ENCODE measurements around the gene ULK1. TPM values are rescaled to one million over a fixed set of nuclear protein-coding genes. Genes with fewer than 3 reads are reported as not detected.
"Not testable (repeated sequence)": the region's sequence is repeated elsewhere in the genome, so short reads cannot be mapped to it uniquely, and the experiment has no call there.

The ULK1 gene
- total RNA-seq, 4 donors from 2014 or later: 17.5 to 140 (median 28.0) TPM

DNA sequence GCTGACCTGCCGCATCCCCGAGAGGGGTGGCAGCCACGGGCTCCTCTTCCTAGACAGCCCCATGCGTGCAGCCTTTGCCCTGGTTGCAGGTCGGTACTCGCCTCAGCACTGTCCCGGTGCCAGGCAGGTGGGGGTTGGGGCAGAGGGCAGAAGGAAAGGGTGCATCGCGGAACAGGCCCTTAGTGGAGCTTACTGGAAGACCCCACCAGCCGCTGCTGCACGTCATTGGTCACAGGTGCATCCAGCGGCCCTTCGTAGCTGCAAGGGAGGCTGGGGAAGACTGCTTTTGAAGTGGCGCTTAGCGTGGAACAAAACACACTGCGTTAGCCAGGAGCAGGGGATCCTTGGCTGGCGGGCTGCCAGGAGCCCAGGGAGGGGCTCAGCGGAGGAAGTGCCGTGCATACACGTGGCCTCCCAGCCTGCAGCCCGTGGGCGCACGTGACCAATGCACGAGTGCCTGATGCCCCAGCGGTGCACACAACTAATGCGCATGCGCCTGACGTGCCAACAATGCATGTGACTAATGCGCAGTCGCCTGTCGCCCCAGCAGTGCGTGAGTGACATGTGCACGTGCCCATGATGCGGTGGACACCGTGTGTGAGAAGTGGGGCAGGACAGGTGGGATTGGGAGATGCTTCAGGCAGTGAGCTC is 50.3 kb downstream of the ULK1 start:
- 95% methylated on average over 35 of the region's 35 CpGs; no CpG with 5 or more reads in 1 of the 2 donors for WGBS, 2 donors (ENCODE audit: low coverage in 1 of 2)
- no peak overlapping the region for H3K4me3 ChIP-seq
- peaks cover 0 to 20% (median 12%) of the 10 kb centered on the region in 4 donors for H3K4me1 ChIP-seq
- intact Hi-C loops (cut with DNase I; ENCODE audit: low total_unique reads) (no loop called here), in situ Hi-C loops (cut with MboI; ENCODE audit: low pct_ligation_motif_present in 1 of 4, low pct_unique_long_range_greater_than_20kb in 1 of 4, low sequenced_read_pairs in 3 of 4) (no loop called here)
- H3K27ac ChIP-seq: no peak overlapping the region
- TF ChIP-seq POLR2AphosphoS5 (IDR thresholded peaks at IDR 0.05) (no peak), POLR2A (IDR thresholded peaks at IDR 0.05) (no peak)
- H3K9me3 ChIP-seq: no peaks in the 10 kb centered on the region
- no peaks in the 10 kb centered on the region for H3K27me3 ChIP-seq
- DNase-seq: peak; percentile 4
- H3K36me3 ChIP-seq: no peaks in the 10 kb centered on the region

DNA sequence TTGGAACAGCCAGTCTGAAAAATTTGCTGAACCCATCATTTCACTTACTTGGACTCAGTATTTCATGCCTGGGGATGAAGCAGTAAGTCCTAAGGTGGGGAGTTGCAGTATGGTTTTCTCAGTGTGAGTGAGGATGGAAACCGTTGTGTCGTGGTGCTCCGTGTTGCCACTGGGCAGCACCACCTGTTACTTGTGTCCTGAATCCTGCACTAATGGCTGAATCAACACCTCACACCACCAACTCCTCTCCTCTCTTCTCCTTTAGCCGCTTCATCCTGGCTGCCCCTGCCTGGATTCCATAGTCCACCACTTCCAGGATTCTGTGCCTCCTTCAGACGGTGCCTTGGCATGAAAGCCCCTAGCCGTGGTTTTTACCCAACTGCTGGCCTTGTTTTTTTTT is 52.3 kb downstream of the ULK1 start:
- no peaks in the 10 kb centered on the region for H3K27me3 ChIP-seq
- intact Hi-C loops (cut with DNase I; ENCODE audit: low total_unique reads) (no loop called here), in situ Hi-C loops (cut with MboI; ENCODE audit: low pct_ligation_motif_present in 1 of 4, low pct_unique_long_range_greater_than_20kb in 1 of 4, low sequenced_read_pairs in 3 of 4) (no loop called here)
- 57 to 77% methylated on average over 3 to 6 of the region's 6 CpGs for WGBS, 2 donors (ENCODE audit: low coverage in 1 of 2)
- H3K9me3 ChIP-seq: no peaks in the 10 kb centered on the region
- H3K4me3 ChIP-seq: no peak overlapping the region
- DNase-seq: no peak
- TF ChIP-seq POLR2AphosphoS5 (IDR thresholded peaks at IDR 0.05): no peak
- TF ChIP-seq, protein P1, sequence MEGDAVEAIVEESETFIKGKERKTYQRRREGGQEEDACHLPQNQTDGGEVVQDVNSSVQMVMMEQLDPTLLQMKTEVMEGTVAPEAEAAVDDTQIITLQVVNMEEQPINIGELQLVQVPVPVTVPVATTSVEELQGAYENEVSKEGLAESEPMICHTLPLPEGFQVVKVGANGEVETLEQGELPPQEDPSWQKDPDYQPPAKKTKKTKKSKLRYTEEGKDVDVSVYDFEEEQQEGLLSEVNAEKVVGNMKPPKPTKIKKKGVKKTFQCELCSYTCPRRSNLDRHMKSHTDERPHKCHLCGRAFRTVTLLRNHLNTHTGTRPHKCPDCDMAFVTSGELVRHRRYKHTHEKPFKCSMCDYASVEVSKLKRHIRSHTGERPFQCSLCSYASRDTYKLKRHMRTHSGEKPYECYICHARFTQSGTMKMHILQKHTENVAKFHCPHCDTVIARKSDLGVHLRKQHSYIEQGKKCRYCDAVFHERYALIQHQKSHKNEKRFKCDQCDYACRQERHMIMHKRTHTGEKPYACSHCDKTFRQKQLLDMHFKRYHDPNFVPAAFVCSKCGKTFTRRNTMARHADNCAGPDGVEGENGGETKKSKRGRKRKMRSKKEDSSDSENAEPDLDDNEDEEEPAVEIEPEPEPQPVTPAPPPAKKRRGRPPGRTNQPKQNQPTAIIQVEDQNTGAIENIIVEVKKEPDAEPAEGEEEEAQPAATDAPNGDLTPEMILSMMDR (IDR thresholded peaks at IDR 0.05): no peak
- no peak for TF ChIP-seq POLR2A (IDR thresholded peaks at IDR 0.05)
- no peak for TF ChIP-seq EP300 (IDR thresholded peaks at IDR 0.05; ENCODE audit: low read depth)
- H3K4me1 ChIP-seq: peaks cover 7 to 20% (median 17%) of the 10 kb centered on the region in 4 donors
- H3K27ac ChIP-seq: no peak overlapping the region
- H3K36me3 ChIP-seq: no peaks in the 10 kb centered on the region

GRCh38 chr12:131947482-131948027 is 53.1 kb downstream of the ULK1 start:
- in situ Hi-C loops (cut with MboI; ENCODE audit: low pct_ligation_motif_present in 1 of 4, low pct_unique_long_range_greater_than_20kb in 1 of 4, low sequenced_read_pairs in 3 of 4): no loop called here
- intact Hi-C loops (cut with DNase I; ENCODE audit: low total_unique reads): no loop called here

DNA sequence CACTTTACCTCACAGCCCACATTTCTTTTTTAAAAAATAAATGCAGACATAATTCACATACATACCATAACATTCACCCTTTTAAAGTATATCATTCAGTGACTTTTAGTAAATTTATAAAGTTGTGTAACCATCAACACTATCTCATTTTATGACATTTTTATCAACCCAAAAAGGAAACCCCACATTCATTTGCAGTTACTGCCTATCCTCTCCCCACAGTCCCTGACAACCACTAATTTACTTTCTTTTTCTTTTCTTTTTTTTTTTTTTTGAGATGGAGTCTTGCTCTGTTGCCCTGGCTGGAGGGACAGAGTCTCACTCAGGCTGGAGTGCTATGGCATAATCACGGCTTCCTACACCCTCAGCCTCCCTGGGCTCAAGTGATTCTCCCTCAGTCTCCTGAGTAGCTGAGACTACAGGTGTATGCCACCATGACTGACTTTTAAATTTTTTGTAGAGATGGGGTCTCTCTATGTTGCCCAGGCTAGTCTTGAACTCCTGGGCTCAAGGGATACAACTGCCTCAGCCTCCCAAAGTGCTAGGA is 53.8 kb downstream of the ULK1 start:
- H3K27ac ChIP-seq: peak overlapping the region; percentile 81 to 93 (median 91)
- in situ Hi-C loops (cut with MboI; ENCODE audit: low pct_ligation_motif_present in 1 of 4, low pct_unique_long_range_greater_than_20kb in 1 of 4, low sequenced_read_pairs in 3 of 4) (no loop called here), intact Hi-C loops (cut with DNase I; ENCODE audit: low total_unique reads) (no loop called here)

More at GRCh38 chr12:131947482-131948027, 53.1 kb downstream of the ULK1 start:
- Histone ChIP-seq H3K4me1 (peaks cover 7 to 23% (median 18%) of the 10 kb centered on the region in 4 donors), H3K27me3 (no peaks in the 10 kb centered on the region), H3K27ac (peak overlapping the region in 1 of 4 donors; percentile 41), H3K4me3 (no peak overlapping the region), H3K9me3 (no peaks in the 10 kb centered on the region), H3K36me3 (no peaks in the 10 kb centered on the region)
- TF ChIP-seq POLR2A (IDR thresholded peaks at IDR 0.05) (no peak), POLR2AphosphoS5 (IDR thresholded peaks at IDR 0.05) (no peak), EP300 (IDR thresholded peaks at IDR 0.05; ENCODE audit: low read depth) (no peak)
- TF ChIP-seq, protein P1 (IDR thresholded peaks at IDR 0.05): no peak
- 69 to 71% methylated on average over 5 to 8 of the region's 8 CpGs for WGBS, 2 donors (ENCODE audit: low coverage in 1 of 2)
- no peak for DNase-seq

DNA sequence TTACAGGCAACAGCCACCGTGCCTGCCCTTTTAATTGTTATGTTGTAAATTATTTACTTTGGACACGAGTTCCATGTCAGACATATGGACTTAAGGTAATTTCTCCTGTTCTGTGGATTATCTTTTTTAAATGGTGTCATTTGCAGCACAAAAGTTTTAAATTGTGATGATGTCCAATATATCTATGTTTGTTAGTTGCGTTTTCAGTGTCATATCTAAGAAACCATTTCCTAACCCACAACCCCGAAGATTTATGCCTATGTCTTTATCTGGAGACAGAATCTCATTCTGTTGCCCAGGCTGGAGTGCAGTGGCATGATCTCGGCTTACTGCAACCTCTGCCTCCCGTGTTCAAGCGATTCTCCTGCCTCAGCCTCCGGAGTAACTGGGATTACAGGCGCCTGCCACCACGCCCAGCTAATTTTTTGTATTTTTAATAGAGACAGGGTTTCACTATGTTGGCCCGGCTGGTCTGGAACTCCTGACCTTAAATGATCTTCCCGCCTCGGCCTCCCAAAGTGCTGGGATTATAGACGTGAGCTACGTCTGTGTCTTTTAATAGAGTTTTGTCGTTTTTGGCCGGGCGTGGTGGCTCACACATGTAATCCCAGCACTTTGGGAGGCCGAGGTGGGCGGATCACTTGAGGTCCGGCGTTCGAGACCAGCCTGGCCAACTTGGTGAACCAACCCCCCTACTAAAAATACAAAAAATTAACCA is 54.5 kb downstream of the ULK1 start:
- H3K9me3 ChIP-seq; DNase-seq; H3K27me3 ChIP-seq; in situ Hi-C loops (cut with MboI; ENCODE audit: low pct_ligation_motif_present in 1 of 4, low pct_unique_long_range_greater_than_20kb in 1 of 4, low sequenced_read_pairs in 3 of 4); H3K36me3 ChIP-seq: not testable (repeated sequence)
- WGBS, 2 donors (ENCODE audit: low coverage in 1 of 2): 21 to 36% methylated on average over 11 to 23 of the region's 23 CpGs
- peaks cover 7 to 31% (median 18%) of the 10 kb centered on the region in 4 donors for H3K4me1 ChIP-seq
- peak overlapping the region; percentile 81 to 93 (median 91) for H3K27ac ChIP-seq
- intact Hi-C loops (cut with DNase I; ENCODE audit: low total_unique reads): loop anchor here (1.0 kb wide), 1 partner anchor 54 kb away; no protein-coding TSS in a partner anchor
- peak overlapping the region in 3 of 4 donors; percentile 86 to 100 (median 90) for H3K4me3 ChIP-seq

More for the DNA sequence above, 53.8 kb downstream of the ULK1 start:
- no peaks in the 10 kb centered on the region for H3K9me3 ChIP-seq
- H3K36me3 ChIP-seq: no peaks in the 10 kb centered on the region
- no peaks in the 10 kb centered on the region for H3K27me3 ChIP-seq
- TF ChIP-seq POLR2A (IDR thresholded peaks at IDR 0.05) (no peak), EP300 (IDR thresholded peaks at IDR 0.05; ENCODE audit: low read depth) (no peak), POLR2AphosphoS5 (IDR thresholded peaks at IDR 0.05) (no peak)
- TF ChIP-seq, protein P1 (IDR thresholded peaks at IDR 0.05): no peak
- H3K4me1 ChIP-seq: peaks cover 7 to 30% (median 18%) of the 10 kb centered on the region in 4 donors
- DNase-seq: no peak
- WGBS, 2 donors (ENCODE audit: low coverage in 1 of 2): 74% methylated on average over 1 of the region's 1 CpG; no CpG with 5 or more reads in 1 of the 2 donors
- no peak overlapping the region for H3K4me3 ChIP-seq
